Activated CD4-positive, alpha-beta memory T cell treated with anti-CD3 and anti-CD28 coated beads, Interleukin-2, amount 10 ng/mL, durations not matched to agents 7 days and 5 days (primary cell): ENCODE results near the gene LRRC42. TPM values are rescaled to one million over a fixed set of nuclear protein-coding genes. Genes with fewer than 3 reads are reported as not detected.

Experiments
- CTCF ChIA-PET: fragments of 350-600 bp; sonication (Branson Sonifier 250); formaldehyde crosslinking; loops from one replicate; lab custom pipeline; 2021; ENCODE audit warnings: antibody characterized with exemption, inconsistent platforms; lab: Charles Lee
- POLR2A ChIA-PET: fragments of 350-600 bp; sonication (Branson Sonifier 250); formaldehyde crosslinking; loops from one replicate; lab custom pipeline; 2021; ENCODE audit warnings: antibody characterized with exemption; lab: Charles Lee
- DNase-seq: peaks from one replicate; pipeline ENCODE4 v3.0.0-alpha.2; 2020
- H3K27ac Mint-ChIP-seq: one replicate; pipeline ENCODE4 v1.8.0; 2021; ENCODE audit warnings: mild to moderate bottlenecking, mixed read lengths
- H3K27me3 Mint-ChIP-seq: one replicate; pipeline ENCODE4 v1.8.0; 2021; ENCODE audit warnings: mixed read lengths
- H3K36me3 Mint-ChIP-seq: one replicate; pipeline ENCODE4 v1.8.0; 2021; ENCODE audit warnings: low read depth, mixed read lengths
- H3K4me1 Mint-ChIP-seq: one replicate; pipeline ENCODE4 v1.8.0; 2021; ENCODE audit warnings: mixed read lengths
- H3K4me3 Mint-ChIP-seq: one replicate; pipeline ENCODE4 v1.8.0; 2021; ENCODE audit warnings: mild to moderate bottlenecking, mixed read lengths
- H3K9me3 Mint-ChIP-seq: one replicate; pipeline ENCODE4 v1.8.0; 2021; ENCODE audit warnings: mixed read lengths
- total RNA-seq, 2 experiments: library from RNA; stranded (reverse); gene quantifications; one replicate each; pipeline ENCODE4 v1.2.3, GENCODE V29; 2021

Gene LRRC42
- total RNA-seq, 2 experiments from 2014 or later, result 19.9 to 20.8 TPM

DNA sequence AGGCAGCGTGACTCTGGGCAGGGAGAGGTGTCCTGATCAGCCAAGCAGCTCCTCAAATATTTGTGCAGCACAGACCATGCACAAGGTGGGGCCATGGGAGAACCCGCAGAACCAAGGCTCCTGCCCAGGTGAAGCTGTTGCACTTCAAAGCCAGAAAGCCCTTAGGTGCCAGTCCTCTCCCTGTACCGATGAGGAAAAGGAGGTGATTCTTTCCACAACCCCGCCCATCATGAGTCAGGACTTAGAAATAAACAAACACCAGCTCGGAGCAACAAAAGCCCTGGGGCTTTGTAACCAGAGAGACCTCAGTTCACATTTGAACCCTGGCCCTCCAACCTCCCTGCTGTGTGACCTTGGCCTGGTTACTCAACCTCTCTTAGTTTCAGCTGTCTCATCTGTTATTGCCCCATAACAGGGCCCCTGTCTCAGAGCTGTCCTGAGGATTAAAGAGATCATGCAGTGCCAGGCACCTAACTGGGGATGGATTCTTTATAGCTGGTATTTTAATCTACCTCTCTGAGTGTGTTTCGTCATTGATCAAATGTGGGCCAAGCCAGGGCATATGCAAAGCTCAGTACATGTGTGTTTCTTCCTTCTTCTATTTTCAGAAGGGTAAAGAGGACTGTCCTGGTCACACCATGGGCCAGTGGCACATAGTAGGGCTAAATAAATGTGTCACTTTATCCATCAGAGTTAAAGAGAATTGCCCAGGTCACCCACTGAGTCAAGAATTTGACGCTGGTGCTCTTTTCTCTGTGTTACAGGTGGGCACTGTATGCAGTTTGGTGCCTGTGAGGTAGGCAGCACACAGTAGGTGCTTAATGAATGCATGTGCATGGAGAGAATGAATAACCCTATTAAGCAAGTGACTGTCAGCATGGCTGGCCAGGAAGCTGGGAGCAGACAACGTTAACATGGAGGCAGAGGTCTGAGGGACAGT, 70.5 kb downstream of the LRRC42 start:
- ChIA-PET CTCF (no interaction called here), POLR2A (no interaction called here)
- Mint-ChIP-seq H3K27me3 (no peaks in the 10 kb centered on the region), H3K9me3 (no peaks in the 10 kb centered on the region), H3K27ac (no peak overlapping the region), H3K4me3 (no peak overlapping the region), H3K4me1 (no peaks in the 10 kb centered on the region), H3K36me3 (no peaks in the 10 kb centered on the region)
- no peak for DNase-seq

Other genes with a start within 250 kb of the LRRC42 start
- not detected for gene GLIS1, start 207.2 kb upstream of the LRRC42 start, total RNA-seq
- gene NDC1, start 108.1 kb upstream of the LRRC42 start, total RNA-seq, result 10 to 100 TPM; 23.2 to 24.7 TPM
- 10 to 100 TPM; 17.8 to 19.7 TPM for gene YIPF1, start 56.6 kb upstream of the LRRC42 start, total RNA-seq
- not detected for gene DIO1, start 52.2 kb upstream of the LRRC42 start, total RNA-seq
- gene IFT25, start 651 bp upstream of the LRRC42 start, total RNA-seq, result 10 to 100 TPM; 60.2 to 63.2 TPM
- not detected for gene LDLRAD1, start 71.8 kb downstream of the LRRC42 start, total RNA-seq
- 100 to 1,000 TPM; 278 to 280 TPM for gene TMEM59, start 106.9 kb downstream of the LRRC42 start, total RNA-seq
- 10 to 100 TPM; 11.5 to 13.5 TPM for gene TCEANC2, start 107.3 kb downstream of the LRRC42 start, total RNA-seq
- gene CDCP2, start 206.7 kb downstream of the LRRC42 start, total RNA-seq, result not detected